Inferior parietal cortex (tissue), 1 donor: Measurements from ENCODE around the gene IL11RA.

Experiments used
- DNase-seq: peaks from one replicate; pipeline ENCODE4 v3.0.0-alpha.2; 2016; ENCODE audit errors: extremely low spot score

IL11RA gene

GRCh38 chr9:34654323-34655051, 2.5 kb downstream of the IL11RA start:
- DNase-seq: peak; percentile 58

- no peak for DNase-seq
These were observed 3.4 kb downstream of the IL11RA start for GRCh38 chr9:34655394-34655793.

- no peak for DNase-seq
These were observed 5.0 kb downstream of the IL11RA start for GRCh38 chr9:34656992-34657391.

- no peak for DNase-seq
These were observed 6.5 kb downstream of the IL11RA start for GRCh38 chr9:34658461-34658860.

GRCh38 chr9:34659592-34660253, 7.7 kb downstream of the IL11RA start:
- DNase-seq: no peak

- DNase-seq: no peak
These were observed 10.7 kb downstream of the IL11RA start, which contains the start of gene CCL27 for GRCh38 chr9:34662526-34663302. CCL27 (minus strand) TSS chr9:34662657; CDS start chr9:34662633, 24 bp downstream.

- DNase-seq: no peak
These were observed 11.3 kb downstream of the IL11RA start for GRCh38 chr9:34663303-34663605.

GRCh38 chr9:34664281-34665066, 12.5 kb downstream of the IL11RA start:
- peak; percentile 70 for DNase-seq

- no peak for DNase-seq
These were observed 13.0 kb downstream of the IL11RA start for GRCh38 chr9:34665067-34665380.

- DNase-seq: peak; percentile 96
These were observed 13.6 kb downstream of the IL11RA start for GRCh38 chr9:34665381-34666250.

GRCh38 chr9:34669809-34670562, 18.0 kb downstream of the IL11RA start:
- no peak for DNase-seq

GRCh38 chr9:34671307-34671706, 19.3 kb downstream of the IL11RA start:
- DNase-seq: no peak

- no peak for DNase-seq
These were observed 22.5 kb downstream of the IL11RA start for GRCh38 chr9:34674440-34674839.

GRCh38 chr9:34675048-34675714, 23.2 kb downstream of the IL11RA start:
- peak; percentile 43 for DNase-seq

GRCh38 chr9:34675869-34676268, 23.9 kb downstream of the IL11RA start:
- DNase-seq: no peak

- no peak for DNase-seq
These were observed 32.2 kb downstream of the IL11RA start for GRCh38 chr9:34684145-34684544.

- no peak for DNase-seq
These were observed 32.8 kb downstream of the IL11RA start for GRCh38 chr9:34684816-34685215.

GRCh38 chr9:34685591-34685990, 33.6 kb downstream of the IL11RA start:
- no peak for DNase-seq

- no peak for DNase-seq
These were observed 34.2 kb downstream of the IL11RA start for GRCh38 chr9:34686231-34686630.

GRCh38 chr9:34686732-34687131, 34.7 kb downstream of the IL11RA start:
- DNase-seq: no peak
